Keratinocyte (primary cell): ENCODE measurements around the gene NRG3.

Source experiments
- CTCF ChIP-seq, 3 experiments: IDR thresholded peaks in 1 of 3; conservative IDR thresholded peaks in 1 of 3; optimal IDR thresholded peaks in 1 of 3; 2 replicates in 2 of 3; 3 replicates in 1 of 3; pipeline versions ENCODE3 to v1.5.1; 2011; ENCODE audit warnings: low read length in 3 of 3, mild to moderate bottlenecking in 3 of 3, moderate library complexity in 2 of 3, control low read depth in 1 of 3, inconsistent platforms in 1 of 3; ENCODE audit not compliant: insufficient read depth in 2 of 3; ENCODE audit errors: extremely low read depth in 1 of 3
- EZH2 ChIP-seq: IDR thresholded peaks from one replicate; pipeline ENCODE4 v1.6.1; 2012; ENCODE audit warnings: inconsistent platforms, mild to moderate bottlenecking, low read length, moderate library complexity

DNA sequence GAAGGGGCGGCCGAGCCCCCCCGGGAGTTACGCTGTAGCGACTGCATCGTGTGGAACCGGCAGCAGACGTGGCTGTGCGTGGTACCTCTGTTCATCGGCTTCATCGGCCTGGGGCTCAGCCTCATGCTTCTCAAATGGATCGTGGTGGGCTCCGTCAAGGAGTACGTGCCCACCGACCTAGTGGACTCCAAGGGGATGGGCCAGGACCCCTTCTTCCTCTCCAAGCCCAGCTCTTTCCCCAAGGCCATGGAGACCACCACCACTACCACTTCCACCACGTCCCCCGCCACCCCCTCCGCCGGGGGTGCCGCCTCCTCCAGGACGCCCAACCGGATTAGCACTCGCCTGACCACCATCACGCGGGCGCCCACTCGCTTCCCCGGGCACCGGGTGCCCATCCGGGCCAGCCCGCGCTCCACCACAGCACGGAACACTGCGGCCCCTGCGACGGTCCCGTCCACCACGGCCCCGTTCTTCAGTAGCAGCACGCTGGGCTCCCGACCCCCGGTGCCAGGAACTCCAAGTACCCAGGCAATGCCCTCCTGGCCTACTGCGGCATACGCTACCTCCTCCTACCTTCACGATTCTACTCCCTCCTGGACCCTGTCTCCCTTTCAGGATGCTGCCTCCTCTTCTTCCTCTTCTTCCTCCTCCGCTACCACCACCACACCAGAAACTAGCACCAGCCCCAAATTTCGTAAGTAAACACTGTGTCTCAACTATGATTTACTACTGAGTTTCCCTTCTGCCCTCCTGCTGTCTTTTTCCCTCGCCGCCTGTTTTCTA lies 666 bp downstream of the NRG3 start:
- TF ChIP-seq CTCF (optimal IDR thresholded peaks at IDR 0.05 in 1 of 3, IDR thresholded peaks at IDR 0.05 in 1 of 3, conservative IDR thresholded peaks at IDR 0.05 in 1 of 3; ENCODE audit: extremely low read depth in 1 of 3, insufficient read depth in 2 of 3, low read length in 3 of 3) (no peak), EZH2 (peak; percentile 92)
